Activated CD4-positive, alpha-beta T cell treated with anti-CD3 and anti-CD28 coated beads for 1 hour (primary cell): ENCODE measurements around the gene TMEM219.
"Not testable (repeated sequence)": the region's sequence is repeated elsewhere in the genome, so short reads cannot be mapped to it uniquely, and the experiment has no call there.

Experiments
- DNase-seq: peaks from one replicate; pipeline ENCODE4 v3.0.0-alpha.2; 2020

TMEM219 gene, protein sequence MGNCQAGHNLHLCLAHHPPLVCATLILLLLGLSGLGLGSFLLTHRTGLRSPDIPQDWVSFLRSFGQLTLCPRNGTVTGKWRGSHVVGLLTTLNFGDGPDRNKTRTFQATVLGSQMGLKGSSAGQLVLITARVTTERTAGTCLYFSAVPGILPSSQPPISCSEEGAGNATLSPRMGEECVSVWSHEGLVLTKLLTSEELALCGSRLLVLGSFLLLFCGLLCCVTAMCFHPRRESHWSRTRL

DNA sequence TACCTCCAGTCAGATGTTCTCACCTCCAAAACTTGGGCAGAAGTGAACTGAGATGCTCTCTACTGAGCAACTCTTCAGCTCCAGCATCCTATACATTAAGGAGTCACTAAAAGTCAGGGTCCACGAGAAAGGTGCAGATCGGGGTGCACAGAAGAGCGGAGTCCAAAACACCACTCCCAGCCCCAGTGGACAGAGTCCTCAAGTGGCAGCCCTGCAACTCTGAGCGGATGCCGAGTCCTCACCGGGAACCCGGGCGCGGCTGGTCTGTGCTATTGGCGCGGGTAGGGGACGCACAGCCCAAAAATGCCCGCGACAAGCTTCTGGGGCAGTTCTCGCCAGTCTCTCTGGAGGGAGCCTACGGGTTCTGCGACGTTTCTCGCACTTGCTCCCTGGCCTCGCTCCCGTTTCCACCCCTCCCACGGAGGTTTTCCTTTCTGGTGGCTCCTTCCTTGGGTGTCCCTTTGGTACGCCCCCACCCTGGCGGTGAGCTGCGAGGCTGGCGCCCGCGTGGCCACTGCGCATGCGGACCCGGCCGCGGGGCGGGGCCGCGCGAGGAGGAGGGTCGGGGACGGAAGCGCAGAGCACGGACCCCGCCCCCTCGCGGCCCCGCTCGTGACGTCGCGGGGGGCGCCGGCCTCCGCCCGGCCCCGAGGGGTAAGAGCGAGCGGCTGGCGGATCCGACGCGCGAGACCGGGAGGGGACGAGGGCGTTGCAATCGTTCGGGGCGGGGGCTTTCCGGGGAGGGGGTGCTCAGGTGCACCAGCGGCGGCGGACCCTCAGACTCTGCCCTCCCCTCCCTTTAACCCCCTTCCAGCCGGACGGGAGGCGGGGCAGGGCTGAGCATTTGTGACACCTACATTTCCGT, at the start of gene TMEM219:
TMEM219 (plus strand) TSS at position 601 of the 865 bp plus-strand sequence. CDS start 1,065 bp downstream, outside the sequence.
- DNase-seq, result peak; percentile 91

DNA sequence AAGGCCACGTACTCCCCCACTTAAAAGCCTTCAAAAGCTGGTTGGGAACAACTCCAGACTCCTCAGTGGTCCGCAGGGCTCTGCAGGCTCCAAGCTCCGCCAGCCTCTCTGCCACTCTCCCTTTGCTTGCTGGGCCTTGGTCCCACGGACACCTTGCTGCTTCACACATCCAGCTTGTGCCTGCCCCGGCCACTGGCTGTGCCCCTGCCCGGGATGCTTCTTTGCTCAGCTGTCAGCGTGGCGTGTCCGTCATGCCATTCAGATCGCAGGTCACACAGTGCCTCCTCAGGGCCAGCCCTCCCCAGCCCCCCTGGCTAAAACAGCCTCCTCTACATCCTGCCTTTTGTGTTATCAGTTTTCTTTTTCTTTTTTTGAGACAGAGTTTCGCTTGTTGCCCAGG, 49.8 kb upstream of the TMEM219 start:
- DNase-seq, result no peak

DNA sequence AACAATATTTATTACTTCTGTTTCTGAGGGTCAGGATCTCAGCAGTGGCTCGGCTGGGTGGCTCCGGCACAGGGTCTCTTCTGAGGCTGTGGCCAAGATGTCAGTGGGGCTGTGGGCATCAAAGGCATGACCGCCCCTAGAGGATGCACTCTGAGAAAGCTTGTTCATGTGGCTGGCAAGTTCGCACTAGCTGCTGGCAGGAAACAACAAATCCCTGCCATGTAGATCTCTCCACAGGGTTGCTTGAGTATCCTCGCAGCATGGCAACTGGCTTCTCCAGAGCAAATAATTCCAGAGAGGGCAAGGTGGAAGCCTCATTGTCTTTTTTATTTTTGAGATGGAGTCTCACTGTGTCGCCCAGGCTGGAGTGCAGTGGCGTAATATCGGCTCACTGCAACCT, 48.4 kb upstream of the TMEM219 start:
- DNase-seq, result no peak

DNA sequence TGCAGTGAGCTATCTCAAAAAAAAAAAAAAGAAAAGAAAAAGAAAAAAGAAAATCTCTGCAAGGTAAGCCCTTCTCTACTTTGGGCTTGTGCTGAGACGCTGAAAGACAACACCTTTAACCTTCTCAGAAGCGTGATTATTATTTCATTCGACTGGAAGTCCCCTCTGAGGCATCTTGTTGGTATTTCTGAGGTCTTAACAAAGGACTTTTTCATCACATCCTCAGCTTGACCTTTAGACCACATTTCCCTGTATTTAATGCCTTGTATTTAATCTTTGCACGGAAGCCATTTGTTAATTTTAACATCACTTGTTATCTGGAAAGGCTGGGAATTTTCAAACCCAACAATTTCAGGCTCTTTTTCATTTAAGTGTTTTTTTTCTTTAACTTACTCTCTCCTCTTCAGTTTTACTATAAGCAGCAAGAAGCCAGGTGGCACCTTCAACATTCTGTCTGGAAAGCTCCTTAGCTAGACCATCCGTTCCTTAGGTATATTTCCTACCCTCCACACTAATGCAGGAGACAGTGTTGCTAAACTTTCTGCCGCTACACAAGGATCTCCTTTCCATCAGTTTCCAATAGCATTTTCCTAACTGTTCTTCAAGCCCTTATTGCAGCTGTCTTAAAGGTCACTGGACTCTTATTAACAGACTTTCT, 46.2 kb upstream of the TMEM219 start:
- no peak for DNase-seq

DNA sequence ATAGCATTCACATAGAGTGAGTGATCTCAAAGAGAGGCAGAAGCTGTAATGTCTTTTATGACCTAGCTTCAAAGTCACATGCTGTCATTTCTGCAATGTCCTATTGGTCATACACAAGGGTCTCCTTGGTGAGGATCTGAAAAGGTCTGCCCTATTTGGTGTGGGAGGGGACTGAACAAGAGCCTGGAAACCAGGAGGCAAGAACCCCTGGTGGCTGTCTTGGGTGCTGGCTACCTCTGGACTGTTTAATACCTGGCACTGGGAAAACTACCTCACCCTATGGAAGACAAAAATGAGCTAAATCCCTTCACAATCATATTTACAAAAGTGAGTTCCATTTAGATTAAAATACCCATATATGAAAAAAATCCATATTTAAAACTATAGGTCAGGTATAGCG, 44.9 kb upstream of the TMEM219 start:
- no peak for DNase-seq

DNA sequence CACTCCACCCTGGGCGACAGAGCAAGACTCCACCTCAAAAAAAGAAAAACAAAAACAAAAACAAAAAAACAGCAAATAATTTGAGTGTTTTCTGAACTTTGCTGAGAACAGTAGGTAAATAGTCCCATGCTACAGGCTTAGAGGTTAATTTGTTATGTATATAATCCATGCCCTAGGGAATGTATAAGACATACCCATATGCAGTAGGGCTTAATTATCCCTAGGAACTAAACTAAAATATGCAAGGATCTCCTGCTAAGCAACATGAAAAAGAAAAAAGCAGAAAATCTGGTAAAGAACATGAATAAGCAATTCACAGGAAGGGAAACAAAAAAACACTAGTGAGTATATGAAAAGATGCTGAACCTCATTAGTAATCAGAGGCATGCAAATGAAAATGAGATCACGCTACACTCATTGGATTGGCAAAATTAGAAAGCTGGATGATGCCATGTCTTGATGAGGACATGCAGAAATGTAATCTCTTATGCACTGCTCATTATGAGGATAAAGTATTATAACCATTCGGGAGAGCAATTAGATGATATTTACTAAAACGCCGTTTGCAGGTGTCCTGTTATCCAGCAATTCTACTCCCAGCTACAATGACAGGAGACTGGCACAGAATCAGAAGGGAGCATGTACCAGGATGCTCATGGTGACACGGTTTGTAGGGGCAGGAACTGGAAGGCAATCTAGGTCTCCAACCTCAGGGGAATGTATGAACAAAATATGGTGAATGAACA, 41.4 kb upstream of the TMEM219 start:
- no peak for DNase-seq

DNA sequence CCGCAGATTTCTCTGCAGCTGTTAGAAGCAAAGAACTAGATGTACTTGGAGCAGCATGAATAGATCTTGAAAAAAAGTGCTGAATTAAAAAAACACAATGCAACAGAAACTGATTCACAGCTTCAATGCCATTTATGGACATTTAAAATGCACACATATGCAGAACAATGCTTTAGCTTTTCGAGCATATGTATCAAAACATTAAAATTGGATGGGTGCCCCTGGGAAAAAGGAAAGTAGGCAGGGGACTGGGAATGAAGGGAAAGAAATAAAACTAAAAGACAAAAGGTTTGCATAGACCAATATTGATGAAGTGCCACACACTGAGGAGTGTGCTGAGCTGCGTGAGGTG, 40.9 kb upstream of the TMEM219 start:
- DNase-seq, result no peak

DNA sequence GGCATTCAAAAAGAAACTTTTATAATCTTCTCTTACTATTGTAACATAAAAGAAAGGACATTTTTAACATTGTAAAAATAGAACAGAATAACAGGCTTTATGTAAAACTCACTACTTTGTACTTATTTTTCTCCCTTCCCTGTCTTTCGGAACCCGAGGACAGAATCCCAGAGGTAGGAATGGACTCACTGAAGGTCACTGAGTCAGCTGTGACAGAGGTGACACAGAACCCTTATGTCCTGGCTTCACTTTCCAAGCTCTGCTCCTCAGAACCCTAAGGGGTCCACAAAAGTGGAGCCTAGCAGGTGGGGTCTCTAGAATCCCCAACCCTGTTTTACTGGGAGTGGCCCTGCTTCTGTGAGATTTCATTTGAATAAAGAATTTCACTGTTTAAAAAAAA, 39.6 kb upstream of the TMEM219 start:
- DNase-seq, result no peak

DNA sequence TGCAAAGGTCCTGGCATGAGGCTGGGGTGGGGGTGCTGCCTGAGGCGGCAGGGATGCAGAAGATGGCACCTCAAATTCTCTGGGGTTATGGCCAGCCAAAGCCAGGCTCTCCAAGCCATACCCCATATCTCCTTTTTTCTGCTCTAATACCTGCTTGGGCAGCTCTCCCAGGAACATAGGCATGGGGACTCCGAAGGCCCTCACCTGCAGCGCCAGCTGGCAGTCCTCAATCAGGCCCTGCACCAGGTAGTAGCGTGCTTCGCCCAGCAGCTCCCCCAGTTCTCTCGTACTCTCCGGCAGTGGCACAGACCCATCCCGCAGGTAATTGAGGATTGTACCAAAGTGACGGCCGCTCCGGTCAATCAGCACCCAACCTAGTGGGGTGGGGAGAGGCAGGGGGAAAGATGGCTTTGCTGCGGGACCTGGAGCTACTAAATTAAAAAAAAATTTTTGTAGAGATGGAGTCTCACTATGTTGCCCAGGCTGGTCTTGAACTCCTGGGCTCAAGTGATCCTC, 38.8 kb upstream of the TMEM219 start:
- no peak for DNase-seq

DNA sequence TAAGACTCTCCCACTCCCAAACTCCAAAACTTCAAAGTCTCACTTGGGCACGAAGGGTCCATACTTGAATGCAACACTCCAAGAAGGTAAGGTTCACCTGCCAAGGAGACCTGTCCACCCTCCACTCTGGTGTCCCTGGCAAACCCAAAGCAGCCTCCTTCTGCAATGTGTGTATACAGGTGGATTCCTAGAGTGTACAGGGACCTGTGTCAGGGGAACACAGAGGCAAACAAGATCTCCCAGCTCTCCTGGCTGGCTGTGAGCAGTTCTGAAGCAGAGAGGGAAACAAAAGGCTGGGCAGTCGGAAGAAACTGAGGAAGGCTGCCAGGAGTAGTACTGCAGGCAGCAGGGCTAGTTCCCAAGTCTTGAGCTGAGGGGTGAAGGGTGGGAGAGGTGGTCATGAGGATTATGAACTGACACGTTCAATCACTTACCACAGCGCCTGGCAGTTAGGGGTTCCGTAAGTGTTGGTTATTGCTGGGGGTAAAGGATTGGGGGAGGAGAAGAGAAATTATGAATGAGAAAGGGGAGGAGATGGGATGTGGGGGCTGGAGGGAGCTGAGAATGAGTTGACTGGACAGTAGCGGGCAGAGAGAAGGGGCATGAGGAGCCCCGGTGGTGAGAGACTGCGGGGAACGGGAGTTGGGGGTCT, 36.6 kb upstream of the TMEM219 start:
- DNase-seq, result no peak

DNA sequence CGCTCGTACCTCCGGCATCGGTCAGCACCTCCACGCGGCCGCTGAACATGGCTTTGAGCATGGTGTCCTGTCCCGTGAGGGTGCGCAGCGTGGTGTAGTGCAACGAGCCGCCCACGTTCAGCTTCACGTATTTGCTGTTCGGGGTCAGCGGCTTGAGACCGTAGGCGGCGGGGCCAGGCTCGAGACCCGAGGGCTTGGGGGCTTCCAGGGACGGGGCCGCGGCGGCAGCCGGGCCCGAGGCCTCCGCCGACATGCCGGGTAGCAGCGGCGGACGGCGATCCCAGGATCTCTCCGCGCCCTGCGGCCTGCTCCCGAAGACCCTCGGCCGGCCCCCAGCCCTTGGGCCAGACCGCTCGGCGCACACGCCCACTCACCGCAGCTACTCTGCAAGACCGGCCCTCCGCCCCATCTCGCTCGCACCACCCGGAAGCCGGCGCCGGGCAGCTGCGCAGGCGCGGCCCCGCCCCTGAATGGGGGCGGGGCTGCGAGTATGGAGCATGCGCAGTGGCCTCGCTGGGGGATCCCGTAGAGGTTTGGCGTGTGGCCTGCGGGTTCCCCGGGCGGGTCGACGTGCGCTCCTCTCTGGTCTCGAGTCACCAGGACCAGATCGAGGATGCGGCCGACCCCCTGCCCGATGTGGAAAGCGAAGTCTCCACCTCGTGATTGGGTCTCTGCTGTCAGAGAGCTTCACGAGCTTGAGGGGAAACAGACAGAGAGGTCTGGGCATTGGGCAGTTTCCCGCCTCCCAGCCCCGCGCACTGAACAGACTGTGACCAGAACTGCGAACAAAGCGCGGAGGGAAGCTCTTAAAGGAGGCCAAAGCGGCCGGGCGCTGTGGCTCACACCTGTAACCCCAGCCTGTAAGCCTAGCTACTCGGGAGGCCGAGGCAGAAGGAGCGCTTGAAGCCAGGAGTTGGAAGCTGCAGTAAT, 35.8 kb upstream of the TMEM219 start, which contains the start of gene KCTD13:
KCTD13 (minus strand) TSS at position 446 of the 930 bp plus-strand sequence; CDS start at position 253, 193 bp downstream.
- peak; percentile 89 for DNase-seq

DNA sequence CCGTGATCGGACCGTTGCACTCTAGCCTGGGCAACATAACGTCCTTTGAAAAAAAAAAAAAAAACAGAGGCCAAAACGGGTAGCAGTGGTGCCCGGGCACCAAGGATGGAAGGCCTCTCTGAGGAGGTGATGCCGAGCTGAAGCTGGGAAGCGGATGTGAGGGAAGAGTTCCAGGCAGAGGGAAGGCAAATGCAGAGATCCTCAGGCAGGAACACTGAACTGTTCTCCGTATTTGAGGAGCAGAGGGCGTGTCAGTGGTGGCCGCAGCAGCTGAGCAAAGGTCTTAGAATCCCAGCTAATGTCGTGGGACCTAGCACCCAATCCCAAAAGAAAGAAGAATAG, 35.2 kb upstream of the TMEM219 start:
- no peak for DNase-seq

DNA sequence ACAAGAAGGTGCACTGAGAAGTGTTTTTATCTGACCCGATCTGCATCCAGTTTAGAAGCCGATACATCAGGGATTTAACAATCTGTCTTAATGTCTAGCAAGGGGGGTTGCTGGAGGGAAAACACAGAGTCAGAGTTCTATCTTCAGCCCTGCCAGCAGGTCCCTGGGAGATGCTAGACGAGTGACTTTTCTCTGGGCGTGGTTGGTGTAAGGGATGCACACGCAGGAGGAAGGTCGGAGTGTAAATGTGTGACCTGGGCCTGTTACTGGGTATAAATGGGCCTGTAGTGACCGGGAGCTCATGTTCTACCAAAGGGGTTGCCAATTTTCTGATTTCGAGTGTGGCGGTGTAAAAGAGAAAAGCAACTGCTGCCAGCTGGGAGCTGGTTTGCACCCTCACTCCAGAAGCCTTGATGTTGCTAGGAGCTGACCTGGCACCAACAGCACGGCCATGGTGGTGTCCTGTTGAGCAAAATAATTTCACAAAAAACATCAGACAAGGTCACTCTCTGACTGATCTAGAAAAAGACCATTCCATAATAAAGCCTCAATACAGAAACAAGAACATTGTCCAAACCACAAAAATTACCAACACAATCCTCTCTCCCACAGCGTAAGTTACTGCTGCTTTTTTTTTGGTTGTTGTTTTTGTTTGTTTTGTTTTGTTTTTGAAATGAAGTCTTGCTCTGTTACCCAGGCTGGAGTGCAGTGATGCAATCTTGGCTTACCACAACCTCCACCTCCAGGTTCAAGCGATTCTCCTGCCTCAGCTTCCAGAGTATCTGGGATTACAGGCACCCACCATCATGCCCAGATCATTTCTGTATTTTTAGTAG, 34.6 kb upstream of the TMEM219 start:
- no peak for DNase-seq

DNA sequence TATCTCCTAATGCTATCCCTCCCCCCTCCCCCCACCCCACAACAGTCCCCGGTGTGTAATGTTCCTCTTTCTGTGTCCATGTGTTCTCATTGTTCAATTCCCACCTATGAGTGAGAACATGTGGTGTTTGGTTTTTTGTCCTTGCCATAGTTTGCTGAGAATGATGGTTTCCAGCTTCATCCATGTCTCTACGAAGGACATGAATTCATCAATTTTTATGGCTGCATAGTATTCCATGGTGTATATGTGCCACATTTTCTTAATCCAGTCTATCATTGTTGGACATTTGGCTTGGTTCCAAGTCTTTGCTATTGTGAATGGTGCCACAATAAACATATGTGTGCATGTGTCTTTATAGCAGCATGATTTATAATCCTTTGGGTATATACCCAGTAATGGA, 30.1 kb upstream of the TMEM219 start:
- not testable (repeated sequence) for DNase-seq

DNA sequence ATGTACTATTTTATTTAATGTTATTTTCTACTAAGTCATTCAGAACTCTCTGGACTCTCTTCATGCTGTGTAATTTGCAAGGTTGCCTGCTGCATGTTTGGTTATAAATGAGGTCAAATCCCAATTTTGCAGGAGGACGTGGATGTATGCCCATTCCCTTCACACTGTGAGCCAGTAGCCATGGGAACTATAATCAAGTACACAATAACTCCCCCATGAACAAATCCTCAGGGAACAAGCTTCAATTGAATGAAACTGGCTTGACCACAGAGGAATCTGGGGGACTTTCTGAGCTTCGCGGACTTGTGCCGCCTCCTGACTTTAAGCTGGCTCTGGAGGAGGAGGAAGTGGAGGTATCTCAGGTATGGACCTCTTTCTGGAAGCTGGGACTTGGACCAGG, 21.2 kb upstream of the TMEM219 start:
- no peak for DNase-seq

DNA sequence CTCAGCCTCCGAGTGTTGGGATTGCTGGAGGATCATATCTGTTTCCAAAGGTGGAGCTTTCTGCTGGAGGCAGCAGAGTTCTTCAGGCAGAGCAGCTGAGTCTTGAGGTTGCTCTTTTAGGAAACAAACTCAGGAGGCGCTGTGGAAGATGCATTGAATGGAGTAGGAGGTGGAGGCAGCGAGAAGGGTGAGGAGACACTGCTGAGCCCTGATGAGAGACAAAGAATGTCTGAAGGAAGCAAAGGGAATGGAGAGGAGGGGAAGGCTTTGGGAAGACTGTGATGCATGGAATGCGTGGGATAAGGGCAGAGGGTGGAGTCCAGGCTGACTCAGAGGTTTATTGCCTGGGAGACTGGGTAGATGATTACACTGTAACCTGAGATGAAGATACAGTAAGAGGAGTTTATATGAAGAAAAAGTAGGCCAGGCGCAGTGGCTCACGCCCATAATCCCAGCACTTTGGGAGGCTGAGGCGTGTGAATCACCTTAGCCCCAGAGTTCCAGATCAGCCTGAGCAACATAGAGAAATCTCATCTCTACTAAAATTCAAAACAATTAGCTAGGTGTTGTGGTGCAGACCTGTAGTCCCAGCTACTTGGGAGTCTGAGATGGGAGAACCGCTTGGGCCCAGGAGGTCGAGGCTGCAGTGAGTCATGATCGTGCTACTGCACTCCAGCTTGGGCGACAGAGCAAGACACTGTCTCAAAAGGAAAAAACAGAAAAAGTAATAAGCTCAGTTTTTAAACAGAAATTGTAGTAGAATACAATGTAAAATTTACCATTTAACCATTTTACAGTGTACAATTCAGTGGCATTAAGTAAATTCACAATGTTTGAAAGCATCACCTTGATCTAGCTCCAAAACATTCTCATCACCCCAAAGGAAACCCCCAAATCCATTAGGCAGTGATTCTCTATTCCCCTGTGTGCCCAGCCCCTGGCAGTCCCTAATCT, 17.8 kb upstream of the TMEM219 start:
- DNase-seq, result no peak

DNA sequence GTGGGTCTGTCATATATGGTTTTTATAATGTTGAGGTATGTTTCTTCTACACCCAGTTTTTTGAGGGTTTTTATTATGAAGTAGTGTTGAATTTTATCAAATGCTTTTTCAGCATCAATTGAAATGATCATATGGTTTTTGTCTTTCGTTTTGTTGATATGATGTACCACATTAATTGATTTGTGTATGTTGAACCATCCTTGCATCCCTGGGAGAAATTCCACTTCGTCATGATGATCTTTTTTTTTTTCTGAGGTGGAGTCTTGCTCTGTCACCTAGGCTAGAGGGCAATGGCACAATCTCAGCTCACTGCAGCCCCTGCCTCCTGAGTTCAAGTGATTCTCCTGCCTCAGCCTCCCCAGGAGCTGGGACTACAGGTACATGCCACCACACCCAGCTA, 14.0 kb upstream of the TMEM219 start:
- DNase-seq, result no peak

DNA sequence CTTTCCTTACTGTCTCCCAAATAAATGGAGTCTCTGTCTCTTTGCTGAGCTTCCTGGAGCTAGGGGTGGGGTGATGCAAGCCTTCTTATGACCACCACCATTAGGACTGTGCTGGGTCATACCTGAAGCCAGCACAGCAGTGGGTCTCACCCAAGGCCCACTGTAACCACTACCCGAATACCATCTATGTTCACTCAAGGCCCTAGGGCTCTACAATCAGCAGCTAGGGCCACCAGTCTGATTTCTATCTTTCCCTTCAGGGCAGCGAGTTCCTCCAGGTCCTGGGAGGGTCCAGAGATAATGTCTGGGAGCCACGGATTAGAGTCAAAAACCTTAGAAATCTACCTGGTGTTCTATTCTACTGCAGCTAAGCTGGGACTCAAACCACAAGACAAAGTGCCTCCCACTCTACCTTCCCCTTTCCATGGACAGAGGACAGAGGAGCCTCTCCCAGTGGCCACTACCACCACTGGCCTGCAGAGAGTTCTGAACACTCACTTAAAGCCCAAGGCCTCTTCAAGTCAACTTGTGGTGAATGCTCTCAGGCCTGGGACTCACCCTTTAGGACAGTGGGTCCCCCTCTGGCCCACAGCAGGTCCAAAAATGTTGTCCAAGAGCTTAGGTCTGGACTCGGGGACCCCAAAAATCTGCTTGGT, 10.9 kb upstream of the TMEM219 start:
- DNase-seq, result no peak
